Measurements from ENCODE around the gene CBFA2T2. TPM values are rescaled to one million over a fixed set of nuclear protein-coding genes. Genes with fewer than 3 reads are reported as not detected.
"Not testable (repeated sequence)": the region's sequence is repeated elsewhere in the genome, so short reads cannot be mapped to it uniquely, and the experiment has no call there.

CBFA2T2 gene
- total RNA-seq, 2 experiments from 2014 or later, result 17.9 to 18.6 TPM

DNA sequence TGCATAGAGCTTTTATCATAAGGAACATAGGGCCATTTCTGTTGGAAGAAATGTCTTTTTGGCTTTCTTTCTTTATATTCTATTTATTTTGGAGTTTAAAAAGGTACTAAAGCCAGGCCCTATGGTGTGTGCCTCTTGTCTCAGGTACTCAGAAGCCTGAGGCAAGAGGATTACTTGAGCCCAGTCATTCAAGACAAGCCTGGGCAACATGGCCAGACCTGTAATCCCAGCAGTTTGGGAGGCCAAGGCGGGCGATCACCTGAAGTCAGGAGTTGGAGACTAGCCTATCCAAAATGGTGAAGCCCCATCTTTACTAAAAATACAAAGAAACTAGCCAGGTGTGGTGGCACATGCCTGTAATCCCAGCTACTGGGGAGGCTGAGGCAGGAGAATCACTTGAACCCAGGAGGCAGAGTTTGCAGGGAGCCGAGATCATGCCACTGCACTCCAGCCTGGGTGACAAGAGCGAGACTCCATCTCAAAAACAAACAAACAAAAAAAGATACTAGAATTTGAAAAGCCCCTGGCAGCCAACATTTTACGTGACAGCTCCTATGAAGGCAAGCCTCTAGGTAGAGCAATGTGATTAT is 80.0 kb downstream of the CBFA2T2 start:
- Histone ChIP-seq H3K36me3 (ENCODE audit: insufficient read depth, low read length) (no peaks in the 10 kb centered on the region), H3K4me3 (ENCODE audit: low read length) (no peak overlapping the region), H3K27me3 (ENCODE audit: control insufficient read depth in 1 of 2, insufficient read depth in 2 of 2, low read length in 2 of 2) (no peaks in the 10 kb centered on the region), H3K9me3 (ENCODE audit: control insufficient read depth in 1 of 2, insufficient read depth in 1 of 2, low read length in 2 of 2) (no peaks in the 10 kb centered on the region), H3K4me1 (ENCODE audit: insufficient read depth, low read length) (peaks cover 4% of the 10 kb centered on the region), H3K27ac (ENCODE audit: low read depth in 1 of 2, low read length in 2 of 2) (no peak overlapping the region)
- TF ChIP-seq, protein P1, sequence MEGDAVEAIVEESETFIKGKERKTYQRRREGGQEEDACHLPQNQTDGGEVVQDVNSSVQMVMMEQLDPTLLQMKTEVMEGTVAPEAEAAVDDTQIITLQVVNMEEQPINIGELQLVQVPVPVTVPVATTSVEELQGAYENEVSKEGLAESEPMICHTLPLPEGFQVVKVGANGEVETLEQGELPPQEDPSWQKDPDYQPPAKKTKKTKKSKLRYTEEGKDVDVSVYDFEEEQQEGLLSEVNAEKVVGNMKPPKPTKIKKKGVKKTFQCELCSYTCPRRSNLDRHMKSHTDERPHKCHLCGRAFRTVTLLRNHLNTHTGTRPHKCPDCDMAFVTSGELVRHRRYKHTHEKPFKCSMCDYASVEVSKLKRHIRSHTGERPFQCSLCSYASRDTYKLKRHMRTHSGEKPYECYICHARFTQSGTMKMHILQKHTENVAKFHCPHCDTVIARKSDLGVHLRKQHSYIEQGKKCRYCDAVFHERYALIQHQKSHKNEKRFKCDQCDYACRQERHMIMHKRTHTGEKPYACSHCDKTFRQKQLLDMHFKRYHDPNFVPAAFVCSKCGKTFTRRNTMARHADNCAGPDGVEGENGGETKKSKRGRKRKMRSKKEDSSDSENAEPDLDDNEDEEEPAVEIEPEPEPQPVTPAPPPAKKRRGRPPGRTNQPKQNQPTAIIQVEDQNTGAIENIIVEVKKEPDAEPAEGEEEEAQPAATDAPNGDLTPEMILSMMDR (IDR thresholded peaks at IDR 0.05), result no peak
- CTCF ChIA-PET, result no interaction called here
- Mint-ChIP-seq H3K4me1 (ENCODE audit: low read depth) (peaks cover 52% of the 10 kb centered on the region), H3K36me3 (ENCODE audit: low read depth) (peaks cover 8% of the 10 kb centered on the region), H3K4me3 (no peak overlapping the region), H3K9me3 (no peaks in the 10 kb centered on the region), H3K27me3 (no peaks in the 10 kb centered on the region), H3K27ac (no peak overlapping the region)
- intact Hi-C loops (cut with DNase I, micrococcal nuclease), result no loop called here
- no peak for DNase-seq
- POLR2A ChIA-PET, result no interaction called here
- ATAC-seq (ENCODE audit: poor library complexity), result no peak

DNA sequence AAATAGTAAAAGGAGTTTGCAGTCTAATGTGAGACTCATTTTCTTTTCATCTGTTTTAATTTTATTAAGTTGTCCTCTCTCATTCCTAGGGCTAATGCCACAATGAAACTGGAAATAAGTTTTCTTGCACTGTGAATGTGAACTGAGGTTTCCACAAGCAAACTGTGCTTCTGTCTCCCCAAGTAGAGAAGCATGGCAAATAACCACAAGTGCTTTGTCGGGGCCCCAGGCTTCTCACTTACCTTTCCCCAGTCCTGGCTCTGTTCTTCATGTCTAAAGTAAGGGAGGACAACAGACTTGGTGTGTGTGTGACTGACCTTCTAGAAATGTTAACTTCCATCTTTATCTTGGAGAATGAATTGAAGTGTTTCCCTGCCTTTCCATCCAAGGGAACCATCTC is 80.8 kb downstream of the CBFA2T2 start:
- Mint-ChIP-seq H3K27me3 (no peaks in the 10 kb centered on the region), H3K36me3 (ENCODE audit: low read depth) (peaks cover 8% of the 10 kb centered on the region), H3K9me3 (no peaks in the 10 kb centered on the region), H3K4me1 (ENCODE audit: low read depth) (peaks cover 46% of the 10 kb centered on the region), H3K27ac (no peak overlapping the region), H3K4me3 (no peak overlapping the region)
- Histone ChIP-seq H3K4me1 (ENCODE audit: insufficient read depth, low read length) (peaks cover 4% of the 10 kb centered on the region), H3K4me3 (ENCODE audit: low read length) (no peak overlapping the region), H3K27ac (ENCODE audit: low read depth in 1 of 2, low read length in 2 of 2) (no peak overlapping the region), H3K27me3 (ENCODE audit: control insufficient read depth in 1 of 2, insufficient read depth in 2 of 2, low read length in 2 of 2) (no peaks in the 10 kb centered on the region), H3K9me3 (ENCODE audit: control insufficient read depth in 1 of 2, insufficient read depth in 1 of 2, low read length in 2 of 2) (no peaks in the 10 kb centered on the region), H3K36me3 (ENCODE audit: insufficient read depth, low read length) (no peaks in the 10 kb centered on the region)
- CTCF ChIA-PET, result no interaction called here
- intact Hi-C loops (cut with DNase I, micrococcal nuclease), result no loop called here
- POLR2A ChIA-PET, result no interaction called here
- ATAC-seq (ENCODE audit: poor library complexity) (no peak), DNase-seq (no peak)
- TF ChIP-seq, protein P1 (IDR thresholded peaks at IDR 0.05), result no peak

DNA sequence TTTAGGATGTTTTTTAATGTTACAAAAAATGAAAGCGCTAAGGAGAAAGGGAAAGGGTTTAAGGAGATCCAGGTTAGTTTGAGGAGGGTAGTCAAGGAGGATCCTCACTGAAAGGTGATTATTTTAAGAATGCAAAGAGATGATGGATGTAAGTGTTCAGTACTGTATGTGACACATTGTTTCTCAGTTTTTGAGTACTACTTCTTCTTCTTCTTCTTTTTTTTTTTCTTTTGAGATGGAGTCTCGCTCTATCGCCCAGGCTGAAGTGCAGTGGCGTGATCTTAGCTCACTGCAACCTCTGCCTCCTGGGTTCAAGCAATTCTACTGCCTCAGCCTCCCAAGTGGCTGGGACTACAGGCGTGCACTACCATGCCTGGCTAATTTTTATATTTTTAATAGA is 83.4 kb downstream of the CBFA2T2 start:
- intact Hi-C loops (cut with DNase I, micrococcal nuclease); H3K36me3 ChIP-seq (ENCODE audit: insufficient read depth, low read length); H3K4me3 ChIP-seq (ENCODE audit: low read length); H3K27me3 Mint-ChIP-seq; H3K4me3 Mint-ChIP-seq; DNase-seq; H3K27me3 ChIP-seq (ENCODE audit: control insufficient read depth in 1 of 2, insufficient read depth in 2 of 2, low read length in 2 of 2); H3K9me3 Mint-ChIP-seq; H3K9me3 ChIP-seq (ENCODE audit: control insufficient read depth in 1 of 2, insufficient read depth in 1 of 2, low read length in 2 of 2); CTCF ChIA-PET; H3K36me3 Mint-ChIP-seq (ENCODE audit: low read depth); H3K4me1 ChIP-seq (ENCODE audit: insufficient read depth, low read length); POLR2A ChIA-PET; ATAC-seq (ENCODE audit: poor library complexity); H3K27ac Mint-ChIP-seq; H3K27ac ChIP-seq (ENCODE audit: low read depth in 1 of 2, low read length in 2 of 2): not testable (repeated sequence)
- peaks cover 51% of the 10 kb centered on the region for H3K4me1 Mint-ChIP-seq (ENCODE audit: low read depth)

DNA sequence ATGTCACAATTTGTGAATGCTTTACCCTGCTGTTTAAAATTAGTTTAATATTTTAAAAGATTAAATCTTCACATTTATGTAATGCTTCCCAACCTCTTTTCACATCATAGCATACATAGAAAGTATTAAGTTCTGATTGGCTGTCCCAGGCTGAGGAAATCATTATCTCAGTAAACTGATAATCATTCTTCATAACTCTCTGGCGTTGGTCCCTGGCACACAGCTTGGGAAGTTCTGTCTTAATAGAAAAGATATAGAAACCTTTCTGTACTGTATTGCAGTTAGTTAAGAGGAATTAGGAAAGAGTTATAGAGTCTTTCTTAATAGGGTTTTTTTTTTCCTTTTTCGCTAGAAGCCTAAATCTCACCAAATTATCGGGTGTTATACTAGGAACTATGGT is 85.4 kb downstream of the CBFA2T2 start:
- H3K27ac Mint-ChIP-seq, result no peak overlapping the region
- intact Hi-C loops (cut with DNase I, micrococcal nuclease), result no loop called here
- no peak for ATAC-seq (ENCODE audit: poor library complexity)

More for the DNA sequence above, 85.4 kb downstream of the CBFA2T2 start:
- Mint-ChIP-seq H3K36me3 (ENCODE audit: low read depth) (peaks cover 8% of the 10 kb centered on the region), H3K4me1 (ENCODE audit: low read depth) (peaks cover 34% of the 10 kb centered on the region), H3K9me3 (no peaks in the 10 kb centered on the region), H3K27me3 (no peaks in the 10 kb centered on the region), H3K4me3 (no peak overlapping the region)
- Histone ChIP-seq H3K4me1 (ENCODE audit: insufficient read depth, low read length) (no peaks in the 10 kb centered on the region), H3K36me3 (ENCODE audit: insufficient read depth, low read length) (no peaks in the 10 kb centered on the region), H3K27me3 (ENCODE audit: control insufficient read depth in 1 of 2, insufficient read depth in 2 of 2, low read length in 2 of 2) (no peaks in the 10 kb centered on the region), H3K9me3 (ENCODE audit: control insufficient read depth in 1 of 2, insufficient read depth in 1 of 2, low read length in 2 of 2) (no peaks in the 10 kb centered on the region), H3K4me3 (ENCODE audit: low read length) (no peak overlapping the region), H3K27ac (ENCODE audit: low read depth in 1 of 2, low read length in 2 of 2) (no peak overlapping the region)
- ChIA-PET POLR2A (no interaction called here), CTCF (no interaction called here)
- TF ChIP-seq, protein P1 (IDR thresholded peaks at IDR 0.05), result no peak
- DNase-seq, result no peak

All from CD4-positive, alpha-beta T cell (primary cell).